Lower lobe of right lung (tissue), 2 donors: ENCODE results near the gene YTHDF2. TPM values are rescaled to one million over a fixed set of nuclear protein-coding genes. Genes with fewer than 3 reads are reported as not detected.

Experiments
- ATAC-seq, 2 donors: fragments of 200-7000 bp; cut with Tn5 transposase; one replicate each; pipeline ENCODE4 v1.9.1; 2020 to 2022; ENCODE audit warnings: mild to moderate bottlenecking in 2 of 2, moderate library complexity in 2 of 2
- DNase-seq: peaks from one replicate; pipeline ENCODE4 v3.0.0-alpha.2; 2020
- H3K27ac ChIP-seq: fragments of 200-600 bp; one replicate; pipeline ENCODE4 v1.8.0; 2022
- H3K27me3 ChIP-seq: fragments of 200-600 bp; one replicate; pipeline ENCODE4 v1.8.0; 2022; ENCODE audit warnings: low read depth
- H3K36me3 ChIP-seq: fragments of 200-600 bp; one replicate; pipeline ENCODE4 v1.8.0; 2022; ENCODE audit warnings: mild to moderate bottlenecking
- H3K4me1 ChIP-seq: fragments of 200-600 bp; one replicate; pipeline ENCODE4 v1.8.0; 2022
- H3K4me3 ChIP-seq: fragments of 200-600 bp; one replicate; pipeline ENCODE4 v1.8.0; 2022; ENCODE audit warnings: mild to moderate bottlenecking
- H3K9me3 ChIP-seq: fragments of 200-600 bp; one replicate; pipeline ENCODE4 v1.8.0; 2022
- intact Hi-C: fragments of 100-400 bp; cut with DNase I; formaldehyde crosslinking; loops from one replicate; pipeline ENCODE4 v1.11.0; 2022
- total RNA-seq: library from RNA; stranded (reverse); fragmentation: NEBNext Ultra II Directional; extraction: Animal tissue kit (Norgen Biotek cat#: 25700); gene quantifications from one replicate; pipeline ENCODE4 v1.2.1, GENCODE V29; 2021
- TF ChIP-seq, protein P1 (sequence below): fragments of 200-600 bp; IDR thresholded peaks from one replicate; pipeline ENCODE4 v1.8.0; 2022; ENCODE audit warnings: antibody characterized with exemption, mild to moderate bottlenecking
- donor health status: DM: no; HTN: yes; CAD: no; lungs with severe emphysema.

The YTHDF2 gene
- total RNA-seq, 1 donor from 2014 or later = 70.9 TPM

- ATAC-seq (no peak), DNase-seq (no peak)
- Histone ChIP-seq H3K36me3 (peaks cover 23% of the 10 kb centered on the region), H3K27ac (no peak overlapping the region), H3K4me3 (no peak overlapping the region), H3K9me3 (no peaks in the 10 kb centered on the region), H3K27me3 (no peaks in the 10 kb centered on the region), H3K4me1 (peaks cover 99% of the 10 kb centered on the region)
- intact Hi-C loops = no loop called here
- TF ChIP-seq, protein P1, sequence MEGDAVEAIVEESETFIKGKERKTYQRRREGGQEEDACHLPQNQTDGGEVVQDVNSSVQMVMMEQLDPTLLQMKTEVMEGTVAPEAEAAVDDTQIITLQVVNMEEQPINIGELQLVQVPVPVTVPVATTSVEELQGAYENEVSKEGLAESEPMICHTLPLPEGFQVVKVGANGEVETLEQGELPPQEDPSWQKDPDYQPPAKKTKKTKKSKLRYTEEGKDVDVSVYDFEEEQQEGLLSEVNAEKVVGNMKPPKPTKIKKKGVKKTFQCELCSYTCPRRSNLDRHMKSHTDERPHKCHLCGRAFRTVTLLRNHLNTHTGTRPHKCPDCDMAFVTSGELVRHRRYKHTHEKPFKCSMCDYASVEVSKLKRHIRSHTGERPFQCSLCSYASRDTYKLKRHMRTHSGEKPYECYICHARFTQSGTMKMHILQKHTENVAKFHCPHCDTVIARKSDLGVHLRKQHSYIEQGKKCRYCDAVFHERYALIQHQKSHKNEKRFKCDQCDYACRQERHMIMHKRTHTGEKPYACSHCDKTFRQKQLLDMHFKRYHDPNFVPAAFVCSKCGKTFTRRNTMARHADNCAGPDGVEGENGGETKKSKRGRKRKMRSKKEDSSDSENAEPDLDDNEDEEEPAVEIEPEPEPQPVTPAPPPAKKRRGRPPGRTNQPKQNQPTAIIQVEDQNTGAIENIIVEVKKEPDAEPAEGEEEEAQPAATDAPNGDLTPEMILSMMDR = no peak
These were observed 14.7 kb downstream of the YTHDF2 start for GRCh38 chr1:28751315-28752060.

DNA sequence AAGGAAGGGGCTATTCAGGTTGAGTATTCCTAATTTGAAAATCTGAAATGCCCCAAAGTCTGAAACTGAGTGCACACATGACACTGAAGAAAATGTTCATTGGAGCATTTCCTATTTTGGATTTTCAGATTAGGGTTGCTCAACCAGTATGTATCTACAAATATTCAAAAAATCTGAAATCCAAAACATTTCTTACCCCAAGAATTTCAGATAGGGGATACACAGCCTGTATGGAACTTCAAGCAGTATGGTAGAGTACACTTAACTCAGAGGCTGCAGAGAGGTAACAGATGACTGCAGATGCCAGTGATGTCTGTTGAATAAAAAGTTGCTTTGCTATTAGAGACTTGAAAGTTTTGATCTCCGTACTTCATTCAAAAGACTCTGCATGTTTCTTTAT lies 19.0 kb downstream of the YTHDF2 start:
- H3K4me1 ChIP-seq = peaks cover 80% of the 10 kb centered on the region
- no peaks in the 10 kb centered on the region for H3K27me3 ChIP-seq
- H3K9me3 ChIP-seq = no peaks in the 10 kb centered on the region
- DNase-seq (no peak), ATAC-seq (no peak)
- intact Hi-C loops = no loop called here
- TF ChIP-seq, protein P1 = no peak
- peaks cover 41% of the 10 kb centered on the region for H3K36me3 ChIP-seq
- H3K4me3 ChIP-seq = no peak overlapping the region
- no peak overlapping the region for H3K27ac ChIP-seq

- no peaks in the 10 kb centered on the region for H3K27me3 ChIP-seq
- H3K4me1 ChIP-seq = peaks cover 69% of the 10 kb centered on the region
- H3K27ac ChIP-seq = no peak overlapping the region
- H3K9me3 ChIP-seq = no peaks in the 10 kb centered on the region
- H3K36me3 ChIP-seq = peaks cover 42% of the 10 kb centered on the region
- TF ChIP-seq, protein P1 = peak; percentile 32
- peak; percentile 47 to 61 for ATAC-seq
- intact Hi-C loops = no loop called here
- H3K4me3 ChIP-seq = no peak overlapping the region
- no peak for DNase-seq
These were observed 20.1 kb downstream of the YTHDF2 start for GRCh38 chr1:28756846-28757245.

GRCh38 chr1:28758420-28758819 lies 21.7 kb downstream of the YTHDF2 start:
- H3K27me3 ChIP-seq = no peaks in the 10 kb centered on the region
- DNase-seq = no peak
- peaks cover 36% of the 10 kb centered on the region for H3K36me3 ChIP-seq
- no peak overlapping the region for H3K27ac ChIP-seq
- TF ChIP-seq, protein P1 = no peak
- peaks cover 56% of the 10 kb centered on the region for H3K4me1 ChIP-seq
- no peak for ATAC-seq
- H3K4me3 ChIP-seq = no peak overlapping the region
- intact Hi-C loops = no loop called here
- no peaks in the 10 kb centered on the region for H3K9me3 ChIP-seq

- Histone ChIP-seq H3K27ac (no peak overlapping the region), H3K4me3 (no peak overlapping the region), H3K27me3 (no peaks in the 10 kb centered on the region), H3K36me3 (peaks cover 30% of the 10 kb centered on the region), H3K9me3 (no peaks in the 10 kb centered on the region), H3K4me1 (peaks cover 47% of the 10 kb centered on the region)
- ATAC-seq (no peak), DNase-seq (no peak)
- TF ChIP-seq, protein P1 = no peak
- intact Hi-C loops = no loop called here
These were observed 22.5 kb downstream of the YTHDF2 start for GRCh38 chr1:28759257-28759656.
